Sigmoid colon (tissue), 4 donors: ENCODE results near the gene ENAM.

ENCODE experiments used
- EP300 ChIP-seq, 4 donors: sonication (generic); formaldehyde crosslinking; IDR thresholded peaks; one replicate each; pipeline ENCODE4 v1.6.1; 2017; ENCODE audit warnings: antibody characterized with exemption in 4 of 4
- POLR2A ChIP-seq, 2 donors: fragments of 450-650 bp; IDR thresholded peaks; one replicate each; pipeline ENCODE4 v1.6.1; 2016; ENCODE audit warnings: antibody characterized with exemption in 2 of 2, mild to moderate bottlenecking in 2 of 2, moderate library complexity in 2 of 2
- POLR2AphosphoS5 ChIP-seq, 4 donors: sonication (generic); formaldehyde crosslinking; IDR thresholded peaks; one replicate each; pipeline ENCODE4 v1.6.1; 2017; ENCODE audit warnings: antibody characterized with exemption in 4 of 4
- TF ChIP-seq, protein P1 (sequence below), 4 experiments: fragments of 450-650 bp in 3 of 4; fragments of 200-600 bp in 1 of 4; IDR thresholded peaks; one replicate each; pipeline ENCODE4 v1.5.1; 2016 to 2019; ENCODE audit warnings: antibody characterized with exemption in 4 of 4, mild to moderate bottlenecking in 3 of 4, moderate library complexity in 2 of 4

DNA sequence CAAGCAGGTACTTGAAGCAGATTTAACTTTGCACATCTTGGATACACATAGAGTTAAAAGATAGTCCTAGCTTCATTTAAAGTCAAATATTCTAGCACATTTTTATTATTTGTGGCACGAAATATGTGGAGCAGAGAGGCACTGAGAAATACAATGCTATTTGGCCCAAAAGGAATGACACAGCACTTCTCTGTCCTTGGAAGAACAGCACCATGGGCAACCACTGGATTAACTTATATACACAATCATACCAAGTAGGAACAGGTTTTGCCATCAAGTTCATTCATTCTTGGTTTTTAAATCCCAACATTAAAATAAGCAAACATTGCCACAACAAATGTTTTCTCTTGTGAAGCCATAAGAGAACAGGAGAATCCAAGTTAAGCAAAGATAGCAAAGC, 924 bp upstream of the ENAM start:
- TF ChIP-seq, protein P1, sequence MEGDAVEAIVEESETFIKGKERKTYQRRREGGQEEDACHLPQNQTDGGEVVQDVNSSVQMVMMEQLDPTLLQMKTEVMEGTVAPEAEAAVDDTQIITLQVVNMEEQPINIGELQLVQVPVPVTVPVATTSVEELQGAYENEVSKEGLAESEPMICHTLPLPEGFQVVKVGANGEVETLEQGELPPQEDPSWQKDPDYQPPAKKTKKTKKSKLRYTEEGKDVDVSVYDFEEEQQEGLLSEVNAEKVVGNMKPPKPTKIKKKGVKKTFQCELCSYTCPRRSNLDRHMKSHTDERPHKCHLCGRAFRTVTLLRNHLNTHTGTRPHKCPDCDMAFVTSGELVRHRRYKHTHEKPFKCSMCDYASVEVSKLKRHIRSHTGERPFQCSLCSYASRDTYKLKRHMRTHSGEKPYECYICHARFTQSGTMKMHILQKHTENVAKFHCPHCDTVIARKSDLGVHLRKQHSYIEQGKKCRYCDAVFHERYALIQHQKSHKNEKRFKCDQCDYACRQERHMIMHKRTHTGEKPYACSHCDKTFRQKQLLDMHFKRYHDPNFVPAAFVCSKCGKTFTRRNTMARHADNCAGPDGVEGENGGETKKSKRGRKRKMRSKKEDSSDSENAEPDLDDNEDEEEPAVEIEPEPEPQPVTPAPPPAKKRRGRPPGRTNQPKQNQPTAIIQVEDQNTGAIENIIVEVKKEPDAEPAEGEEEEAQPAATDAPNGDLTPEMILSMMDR (IDR thresholded peaks at IDR 0.05), result no peak
- TF ChIP-seq POLR2A (IDR thresholded peaks at IDR 0.05) (no peak), EP300 (IDR thresholded peaks at IDR 0.05) (no peak), POLR2AphosphoS5 (IDR thresholded peaks at IDR 0.05) (no peak)
